Epithelial cell of proximal tubule (primary cell): ENCODE measurements around the gene YWHAE. TPM values are rescaled to one million over a fixed set of nuclear protein-coding genes. Genes with fewer than 3 reads are reported as not detected.
"Not testable (repeated sequence)": the region's sequence is repeated elsewhere in the genome, so short reads cannot be mapped to it uniquely, and the experiment has no call there.

ENCODE experiments used
- DNase-seq: peaks from one replicate; pipeline ENCODE4 v3.0.0-alpha.2; 2011; ENCODE audit warnings: low read depth
- H3K4me3 ChIP-seq: 2 replicates; pipeline ENCODE4 v1.5.1; 2011; ENCODE audit warnings: low read depth, mild to moderate bottlenecking, low read length
- CTCF ChIP-seq: conservative IDR thresholded peaks from 2 replicates; pipeline ENCODE4 v1.5.1; 2012; ENCODE audit warnings: low read depth, mild to moderate bottlenecking, low read length
- total RNA-seq: library from RNA; depleted of rRNA; stranded (reverse); fragments of >200 nt; gene quantifications from 2 replicates; pipeline ENCODE4 v1.2.3, GENCODE V29; 2015

YWHAE gene
- 1,115 and 1,239 TPM in 2 replicates for total RNA-seq

- no peak for DNase-seq
- TF ChIP-seq CTCF: no peak
- H3K4me3 ChIP-seq: peak within 1 kb of the TSS; percentile 95
Measured at GRCh38 chr17:1399679-1400512, at the start of gene YWHAE. YWHAE (minus strand) TSS chr17:1400222; CDS start chr17:1400110, 112 bp downstream.

- H3K4me3 ChIP-seq: no peak overlapping the region
- TF ChIP-seq CTCF: no peak
- DNase-seq: no peak
Measured at GRCh38 chr17:1449412-1449967, 49.5 kb upstream of the YWHAE start.

GRCh38 chr17:1447052-1447451 is 47.0 kb upstream of the YWHAE start:
- no peak for TF ChIP-seq CTCF
- H3K4me3 ChIP-seq: no peak overlapping the region
- DNase-seq: no peak

GRCh38 chr17:1446201-1446600 is 46.2 kb upstream of the YWHAE start:
- no peak overlapping the region for H3K4me3 ChIP-seq
- no peak for DNase-seq
- TF ChIP-seq CTCF: no peak

GRCh38 chr17:1445695-1446094 is 45.7 kb upstream of the YWHAE start:
- not testable (repeated sequence) for DNase-seq, H3K4me3 ChIP-seq

GRCh38 chr17:1442721-1443120 is 42.7 kb upstream of the YWHAE start:
- not testable (repeated sequence) for DNase-seq, H3K4me3 ChIP-seq

GRCh38 chr17:1442187-1442586 is 42.2 kb upstream of the YWHAE start:
- no peak overlapping the region for H3K4me3 ChIP-seq
- DNase-seq: no peak
- TF ChIP-seq CTCF: no peak

GRCh38 chr17:1440921-1441320 is 40.9 kb upstream of the YWHAE start:
- no peak overlapping the region for H3K4me3 ChIP-seq
- TF ChIP-seq CTCF: no peak
- DNase-seq: no peak
